SK-N-SH (cell line): ENCODE measurements around the gene SLC12A9. TPM values are rescaled to one million over a fixed set of nuclear protein-coding genes. Genes with fewer than 3 reads are reported as not detected.
A peak's percentile ranks its signal among the peaks of the same experiment; 100 is the strongest.

Source experiments
- CTCF ChIA-PET: fragments of 300-600, 350-600 bp; formaldehyde crosslinking; extraction: SDS; loops from one replicate; lab custom pipeline; 2021; lab: Yijun Ruan, JAX
- POLR2A ChIA-PET: fragments of 350-600 bp; sonication (Branson Sonifier 250); formaldehyde crosslinking; extraction: SDS; loops from one replicate; lab custom pipeline; 2020; ENCODE audit warnings: antibody characterized with exemption, inconsistent platforms; lab: Yijun Ruan, JAX
- DNase-seq: peaks from one replicate; pipeline ENCODE4 v3.0.0; 2012
- H2AFZ ChIP-seq: fragments of 200-600 bp; sonication (generic); 2 replicates; pipeline ENCODE4 v1.8.1; 2016; ENCODE audit warnings: antibody characterized with exemption, mild to moderate bottlenecking, low read depth
- H3F3A ChIP-seq: fragments of 200-600 bp; sonication (generic); replicated peaks from 2 replicates; pipeline ENCODE3; 2016; ENCODE audit warnings: antibody characterized with exemption, mild to moderate bottlenecking; ENCODE audit not compliant: insufficient read depth
- H3K27ac ChIP-seq, 2 experiments: fragments of 200-500 bp in 1 of 2; fragments of 200-600 bp in 1 of 2; sonication (Bioruptor generic) in 1 of 2; sonication (generic), shearing (Covaris generic) in 1 of 2; 2 replicates each; pipeline versions ENCODE4 v1.5.1 to v1.6.1; 2014 to 2016; ENCODE audit warnings: low read depth in 2 of 2, inconsistent platforms in 1 of 2, low read length in 1 of 2, mild to moderate bottlenecking in 1 of 2, mixed read lengths in 1 of 2
- H3K27me3 ChIP-seq: fragments of 200-600 bp; sonication (generic), shearing (Covaris generic); 2 replicates; pipeline ENCODE4 v1.6.1; 2016; ENCODE audit warnings: mixed run types; ENCODE audit not compliant: insufficient read depth
- H3K36me3 ChIP-seq, 2 experiments: fragments of 200-500 bp in 1 of 2; fragments of 200-600 bp in 1 of 2; sonication (Bioruptor generic) in 1 of 2; sonication (generic) in 1 of 2; replicated peaks in 1 of 2; 2 replicates each; pipeline versions ENCODE3 to v1.5.1; 2014 to 2016; ENCODE audit warnings: low read length in 1 of 2, mild to moderate bottlenecking in 1 of 2; ENCODE audit not compliant: insufficient read depth in 2 of 2, control insufficient read depth in 1 of 2
- H3K4me1 ChIP-seq, 2 experiments: fragments of 200-500 bp in 1 of 2; fragments of 200-600 bp in 1 of 2; sonication (Bioruptor generic) in 1 of 2; sonication (generic), shearing (Covaris generic) in 1 of 2; 2 replicates each; pipeline versions ENCODE4 v1.5.1 to v1.6.1; 2014 to 2016; ENCODE audit warnings: low read depth in 1 of 2, low read length in 1 of 2, mixed run types in 1 of 2; ENCODE audit not compliant: insufficient read depth in 2 of 2, control insufficient read depth in 1 of 2
- H3K4me2 ChIP-seq: fragments of 200-600 bp; sonication (generic), shearing (Covaris generic); 2 replicates; pipeline ENCODE4 v1.6.1; 2017; ENCODE audit warnings: mixed run types
- H3K4me3 ChIP-seq, 2 experiments: fragments of 200-500 bp in 1 of 2; fragments of 200-600 bp in 1 of 2; sonication (Bioruptor generic) in 1 of 2; sonication (generic), shearing (Covaris generic) in 1 of 2; 2 replicates each; pipeline versions ENCODE4 v1.5.1 to v1.8.1; 2014 to 2016; ENCODE audit warnings: low read depth in 2 of 2, inconsistent platforms in 1 of 2, low read length in 1 of 2, mild to moderate bottlenecking in 1 of 2, mixed read lengths in 1 of 2, moderate library complexity in 1 of 2
- H3K79me2 ChIP-seq: fragments of 200-600 bp; sonication (generic); 2 replicates; pipeline ENCODE4 v1.8.1; 2017; ENCODE audit warnings: mild to moderate bottlenecking; ENCODE audit not compliant: insufficient read depth
- H3K9ac ChIP-seq: fragments of 200-600 bp; sonication (generic); 2 replicates; pipeline ENCODE4 v1.6.1; 2017; ENCODE audit warnings: mixed run types
- H3K9me2 ChIP-seq: fragments of 200-600 bp; sonication (generic); 2 replicates; pipeline ENCODE4 v1.6.1; 2017; ENCODE audit warnings: mixed run types
- H3K9me3 ChIP-seq: fragments of 200-600 bp; sonication (generic); 2 replicates; pipeline ENCODE4 v1.6.1; 2017; ENCODE audit warnings: mixed run types, mild to moderate bottlenecking, moderate library complexity
- H4K20me1 ChIP-seq: fragments of 200-600 bp; sonication (generic); 2 replicates; pipeline ENCODE4 v1.6.1; 2017; ENCODE audit warnings: mild to moderate bottlenecking, mixed run types; ENCODE audit not compliant: insufficient read depth
- ELF1 ChIP-seq: IDR thresholded peaks from 2 replicates; pipeline ENCODE4 v1.4.0; 2012
- EP300 ChIP-seq, 2 experiments: IDR thresholded peaks; 2 replicates each; pipeline versions ENCODE4 v1.4.0 to v1.6.1; 2012; ENCODE audit warnings: borderline replicate concordance in 1 of 2, low read depth in 1 of 2, low read length in 1 of 2
- EZH2phosphoT487 ChIP-seq: fragments of 200-600 bp; sonication (generic); IDR thresholded peaks from 2 replicates; pipeline ENCODE4 v1.6.1; 2017; ENCODE audit warnings: low read depth, mixed run types, mild to moderate bottlenecking, antibody characterized with exemption, moderate library complexity, borderline replicate concordance
- FOXJ3 ChIP-seq: sonication (generic); formaldehyde crosslinking; IDR thresholded peaks from 2 replicates; pipeline ENCODE4 v1.5.1; 2020; ENCODE audit warnings: mild to moderate bottlenecking, missing genetic modification reagents
- JUND ChIP-seq: IDR thresholded peaks from 2 replicates; pipeline ENCODE4 v1.4.0; 2012
- NFIC ChIP-seq: IDR thresholded peaks from 2 replicates; pipeline ENCODE4 v1.4.0; 2012; ENCODE audit warnings: borderline replicate concordance
- NRF1 ChIP-seq: IDR thresholded peaks from 2 replicates; pipeline ENCODE4 v1.6.1; 2012; ENCODE audit warnings: low read depth, mild to moderate bottlenecking, low read length
- POLR2AphosphoS5 ChIP-seq: IDR thresholded peaks from 2 replicates; pipeline ENCODE4 v1.6.1; 2012; ENCODE audit warnings: low read depth, low read length
- RCOR1 ChIP-seq: fragments of 150-350 bp; IDR thresholded peaks from 2 replicates; pipeline ENCODE4 v1.6.1; 2017; ENCODE audit warnings: antibody characterized with exemption, low read length
- REST ChIP-seq: IDR thresholded peaks from 2 replicates; pipeline ENCODE4 v1.6.1; 2012; ENCODE audit warnings: mild to moderate bottlenecking, low read depth, low read length, moderate library complexity
- SMC3 ChIP-seq: IDR thresholded peaks from 2 replicates; pipeline ENCODE4 v1.6.1; 2012; ENCODE audit warnings: low read depth, low read length, improper control_type of control experiment
- TAF1 ChIP-seq: IDR thresholded peaks from 2 replicates; pipeline ENCODE4 v1.6.1; 2012; ENCODE audit warnings: low read depth, mild to moderate bottlenecking, low read length, moderate library complexity, borderline replicate concordance
- TCF12 ChIP-seq: IDR thresholded peaks from 2 replicates; pipeline ENCODE4 v1.4.0; 2012
- USF1 ChIP-seq: IDR thresholded peaks from 2 replicates; pipeline ENCODE4 v1.4.0; 2012; ENCODE audit warnings: low read depth, borderline replicate concordance
- USF2 ChIP-seq: fragments of 150-350 bp; IDR thresholded peaks from 2 replicates; pipeline ENCODE4 v1.6.1; 2017; ENCODE audit warnings: antibody characterized with exemption, low read length, low read depth, borderline replicate concordance
- WGBS: methylation state at CpG from one replicate; pipeline ENCODE4 v1.1.6; 2017; ENCODE audit warnings: low lambda C conversion rate; 5-methylcytosine and 5-hydroxymethylcytosine counted together
- polyA plus RNA-seq, 3 experiments: library from polyadenylated mRNA; depleted of rRNA; stranded (reverse); fragments of >200 nt; gene quantifications; 2 replicates each; pipeline ENCODE4 v1.2.3, GENCODE V29; 2012
- TF ChIP-seq, protein P1 (sequence below): IDR thresholded peaks from 2 replicates; pipeline ENCODE4 v1.4.0; 2012; ENCODE audit warnings: low read depth

Gene SLC12A9
- polyA plus RNA-seq, 1 of the 3 experiments (the other 2 are of a cell fraction) = 29.7 TPM

DNA sequence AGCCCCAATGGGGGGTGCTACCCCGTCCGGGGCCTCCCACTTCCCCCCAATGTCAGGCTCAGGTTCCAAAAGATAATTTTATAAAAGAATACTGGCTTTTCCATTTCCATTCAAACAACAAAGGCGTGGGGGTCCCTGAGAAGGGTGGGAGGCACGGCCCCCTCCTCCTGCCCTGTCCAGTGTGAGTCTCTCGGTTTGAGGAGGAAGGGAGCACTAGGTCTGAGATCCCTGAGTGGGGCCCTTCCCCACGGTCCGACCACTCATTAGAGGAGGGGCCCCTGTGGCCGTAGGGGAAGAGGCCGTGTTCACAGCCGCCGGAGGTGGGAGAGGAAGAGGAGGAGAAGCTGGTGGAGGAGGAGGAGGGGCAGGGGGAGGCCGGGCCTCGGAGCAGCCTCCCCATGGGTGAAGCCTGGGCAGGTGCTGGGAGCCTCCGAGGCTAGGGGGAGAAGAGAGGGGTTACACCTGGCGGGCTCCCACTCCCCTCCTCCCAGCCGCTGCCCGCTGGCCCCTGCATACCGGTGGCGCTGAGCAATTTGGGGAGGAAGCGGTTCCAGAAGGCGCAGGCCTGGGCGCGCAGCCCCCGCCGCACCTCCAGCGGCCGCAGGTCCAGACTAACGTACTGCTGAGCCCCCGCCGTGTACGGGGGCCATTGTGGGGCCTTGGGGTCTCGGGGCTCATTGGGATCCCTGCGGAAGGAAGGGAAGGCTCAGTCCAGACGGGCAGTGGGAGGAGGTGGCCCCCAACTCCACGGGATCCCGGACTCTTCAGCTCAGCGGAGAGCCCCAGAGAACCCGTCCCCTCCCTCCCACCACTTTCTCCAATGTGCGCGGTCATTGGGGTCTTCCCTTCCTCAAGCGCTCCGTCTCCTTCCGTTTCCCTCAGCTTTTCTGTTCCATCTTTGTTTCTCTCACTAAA lies 38.4 kb downstream of the SLC12A9 start:
- H3K27ac ChIP-seq = peak overlapping the region; percentile 82 to 97
- peaks cover 35% of the 10 kb centered on the region for H3K79me2 ChIP-seq
- peaks cover 4% of the 10 kb centered on the region for H4K20me1 ChIP-seq
- H3K4me3 ChIP-seq = peak overlapping the region; percentile 71 to 78; a peak in 3 of 4 replicates
- peaks cover 23% of the 10 kb centered on the region for H3F3A ChIP-seq
- TF ChIP-seq SMC3 (no peak), USF2 (no peak), JUND (no peak), RCOR1 (no peak), TAF1 (no peak; the same call in 1 of the 2 replicates), POLR2AphosphoS5 (no peak; the same call in 1 of the 2 replicates), EP300 (IDR thresholded peaks at IDR 0.05; ENCODE audit: borderline replicate concordance in 1 of 2, low read depth in 1 of 2, low read length in 1 of 2) (no peak), NFIC (no peak), FOXJ3 (CRISPR knock-in tag) (no peak), REST (no peak), EZH2phosphoT487 (no peak), USF1 (no peak), TCF12 (no peak), ELF1 (no peak), NRF1 (no peak)
- TF ChIP-seq, protein P1, sequence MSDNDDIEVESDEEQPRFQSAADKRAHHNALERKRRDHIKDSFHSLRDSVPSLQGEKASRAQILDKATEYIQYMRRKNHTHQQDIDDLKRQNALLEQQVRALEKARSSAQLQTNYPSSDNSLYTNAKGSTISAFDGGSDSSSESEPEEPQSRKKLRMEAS = no peak
- TF ChIP-seq, all 33 proteins: peak for 0
- peak overlapping the region; percentile 87 for H2AFZ ChIP-seq
- no peaks in the 10 kb centered on the region for H3K9me2 ChIP-seq
- no peak overlapping the region for H3K9ac ChIP-seq
- peak overlapping the region; percentile 100 for H3K4me2 ChIP-seq
- peaks cover 11 to 40% of the 10 kb centered on the region in 2 experiments for H3K4me1 ChIP-seq
- 85% methylated on average over 40 of the region's 43 CpGs for WGBS
- no peaks in the 10 kb centered on the region for H3K9me3 ChIP-seq
- peaks cover 17 to 30% of the 10 kb centered on the region in 2 experiments for H3K36me3 ChIP-seq
- peaks cover 8% of the 10 kb centered on the region for H3K27me3 ChIP-seq
- ChIA-PET POLR2A (interaction anchor here (1.0 to 5.8 kb wide), 3 partner anchors 11 to 185 kb away, joined by 5 to 126 read pairs (median 7); partner anchors contain the start of genes POP7 and SRRT), CTCF (interaction anchor here (0.7 to 1.4 kb wide), 11 partner anchors 16 to 424 kb away, joined by 3 to 13 read pairs (median 4); partner anchors contain the start of genes FIS1, SLC12A9 and SRRT)
- DNase-seq = no peak
